ENCODE data around the gene CCDC170. TPM values are rescaled to one million over a fixed set of nuclear protein-coding genes. Genes with fewer than 3 reads are reported as not detected.

The CCDC170 gene
- total RNA-seq, 1 experiment from 2014 or later = not detected

GRCh38 chr6:151618717-151619116, 124.9 kb downstream of the CCDC170 start:
- no peaks in the 10 kb centered on the region for H3K36me3 ChIP-seq
- no peak overlapping the region for H3K4me3 ChIP-seq
- DNase-seq = no peak
- H3K27me3 ChIP-seq = no peaks in the 10 kb centered on the region
- no peaks in the 10 kb centered on the region for H3K9me3 ChIP-seq

- Histone ChIP-seq H3K4me3 (no peak overlapping the region), H3K27me3 (no peaks in the 10 kb centered on the region), H3K9me3 (no peaks in the 10 kb centered on the region), H3K36me3 (no peaks in the 10 kb centered on the region)
- no peak for DNase-seq
These were observed 126.4 kb downstream of the CCDC170 start for GRCh38 chr6:151620179-151620578.

GRCh38 chr6:151624071-151624470, 130.3 kb downstream of the CCDC170 start:
- no peak for DNase-seq
- no peaks in the 10 kb centered on the region for H3K27me3 ChIP-seq
- H3K9me3 ChIP-seq = no peaks in the 10 kb centered on the region
- H3K4me3 ChIP-seq = no peak overlapping the region
- H3K36me3 ChIP-seq = no peaks in the 10 kb centered on the region

- DNase-seq = no peak
- H3K36me3 ChIP-seq = no peaks in the 10 kb centered on the region
- H3K4me3 ChIP-seq = no peak overlapping the region
- no peaks in the 10 kb centered on the region for H3K9me3 ChIP-seq
- no peaks in the 10 kb centered on the region for H3K27me3 ChIP-seq
These were observed 130.7 kb downstream of the CCDC170 start for GRCh38 chr6:151624481-151624880.

GRCh38 chr6:151624900-151625536, 131.2 kb downstream of the CCDC170 start:
- DNase-seq = no peak
- Histone ChIP-seq H3K9me3 (no peaks in the 10 kb centered on the region), H3K27me3 (no peaks in the 10 kb centered on the region), H3K36me3 (no peaks in the 10 kb centered on the region), H3K4me3 (no peak overlapping the region)

GRCh38 chr6:151627689-151628444, 134.1 kb downstream of the CCDC170 start:
- no peak for DNase-seq
- Histone ChIP-seq H3K9me3 (no peaks in the 10 kb centered on the region), H3K36me3 (no peaks in the 10 kb centered on the region), H3K27me3 (no peaks in the 10 kb centered on the region), H3K4me3 (no peak overlapping the region)

- DNase-seq = no peak
- Histone ChIP-seq H3K27me3 (no peaks in the 10 kb centered on the region), H3K36me3 (no peaks in the 10 kb centered on the region), H3K9me3 (no peaks in the 10 kb centered on the region), H3K4me3 (no peak overlapping the region)
These were observed 136.0 kb downstream of the CCDC170 start for GRCh38 chr6:151629791-151630190.

- Histone ChIP-seq H3K4me3 (no peak overlapping the region), H3K27me3 (no peaks in the 10 kb centered on the region), H3K9me3 (no peaks in the 10 kb centered on the region), H3K36me3 (no peaks in the 10 kb centered on the region)
- no peak for DNase-seq
These were observed 136.6 kb downstream of the CCDC170 start for GRCh38 chr6:151630387-151630786.

- H3K36me3 ChIP-seq = no peaks in the 10 kb centered on the region
- H3K27me3 ChIP-seq = no peaks in the 10 kb centered on the region
- H3K4me3 ChIP-seq = no peak overlapping the region
- no peak for DNase-seq
- H3K9me3 ChIP-seq = no peaks in the 10 kb centered on the region
These were observed 137.3 kb downstream of the CCDC170 start for GRCh38 chr6:151630991-151631655.

GRCh38 chr6:151632415-151632987, 138.7 kb downstream of the CCDC170 start:
- no peaks in the 10 kb centered on the region for H3K9me3 ChIP-seq
- no peaks in the 10 kb centered on the region for H3K27me3 ChIP-seq
- no peak for DNase-seq
- H3K4me3 ChIP-seq = no peak overlapping the region
- no peaks in the 10 kb centered on the region for H3K36me3 ChIP-seq

GRCh38 chr6:151633526-151634335, 139.9 kb downstream of the CCDC170 start:
- Histone ChIP-seq H3K36me3 (no peaks in the 10 kb centered on the region), H3K4me3 (no peak overlapping the region), H3K9me3 (no peaks in the 10 kb centered on the region), H3K27me3 (no peaks in the 10 kb centered on the region)
- no peak for DNase-seq

GRCh38 chr6:151634336-151634720, 140.5 kb downstream of the CCDC170 start:
- Histone ChIP-seq H3K36me3 (no peaks in the 10 kb centered on the region), H3K4me3 (no peak overlapping the region), H3K9me3 (no peaks in the 10 kb centered on the region), H3K27me3 (no peaks in the 10 kb centered on the region)
- no peak for DNase-seq

GRCh38 chr6:151635741-151636140, 141.9 kb downstream of the CCDC170 start:
- DNase-seq = no peak
- Histone ChIP-seq H3K36me3 (no peaks in the 10 kb centered on the region), H3K4me3 (no peak overlapping the region)

GRCh38 chr6:151637814-151638213, 144.0 kb downstream of the CCDC170 start:
- Histone ChIP-seq H3K27me3 (no peaks in the 10 kb centered on the region), H3K36me3 (no peaks in the 10 kb centered on the region), H3K9me3 (no peaks in the 10 kb centered on the region), H3K4me3 (no peak overlapping the region)
- DNase-seq = no peak

More at GRCh38 chr6:151635741-151636140, 141.9 kb downstream of the CCDC170 start:
- H3K27me3 ChIP-seq = no peaks in the 10 kb centered on the region
- no peaks in the 10 kb centered on the region for H3K9me3 ChIP-seq

- no peak for DNase-seq
- no peaks in the 10 kb centered on the region for H3K36me3 ChIP-seq
These were observed 145.9 kb downstream of the CCDC170 start for GRCh38 chr6:151639750-151640149.

GRCh38 chr6:151641028-151641427, 147.2 kb downstream of the CCDC170 start:
- Histone ChIP-seq H3K4me3 (no peak overlapping the region), H3K27me3 (no peaks in the 10 kb centered on the region; the same call in 1 of the 2 replicates), H3K36me3 (no peaks in the 10 kb centered on the region), H3K9me3 (no peaks in the 10 kb centered on the region)
- DNase-seq = no peak

More at GRCh38 chr6:151639750-151640149, 145.9 kb downstream of the CCDC170 start:
- H3K27me3 ChIP-seq = no peaks in the 10 kb centered on the region; the same call in 1 of the 2 replicates
- H3K4me3 ChIP-seq = no peak overlapping the region
- H3K9me3 ChIP-seq = no peaks in the 10 kb centered on the region
